Measurements from ENCODE around the gene ABCG1.

Gene ABCG1

GRCh38 chr21:42331660-42332059 lies 112.7 kb downstream of the ABCG1 start:
- DNase-seq = no peak

- DNase-seq = no peak
These were observed 113.8 kb downstream of the ABCG1 start for GRCh38 chr21:42332557-42333317.

- peak; percentile 34 for DNase-seq
These were observed 117.1 kb downstream of the ABCG1 start for GRCh38 chr21:42336054-42336453.

GRCh38 chr21:42337276-42337675 lies 118.3 kb downstream of the ABCG1 start:
- DNase-seq = no peak

- DNase-seq = peak; percentile 84
These were observed 119.1 kb downstream of the ABCG1 start for GRCh38 chr21:42337830-42338728.

GRCh38 chr21:42338729-42339715 lies 120.1 kb downstream of the ABCG1 start:
- DNase-seq = no peak

- DNase-seq = no peak
These were observed 121.5 kb downstream of the ABCG1 start for GRCh38 chr21:42340187-42341050.

- DNase-seq = no peak
These were observed 123.0 kb downstream of the ABCG1 start for GRCh38 chr21:42341776-42342542.

GRCh38 chr21:42343101-42343500 lies 124.2 kb downstream of the ABCG1 start:
- DNase-seq = no peak

GRCh38 chr21:42343556-42343955 lies 124.6 kb downstream of the ABCG1 start:
- no peak for DNase-seq

- no peak for DNase-seq
These were observed 125.1 kb downstream of the ABCG1 start for GRCh38 chr21:42343963-42344510.

GRCh38 chr21:42344631-42345030 lies 125.7 kb downstream of the ABCG1 start:
- no peak for DNase-seq

- DNase-seq = no peak
These were observed 127.5 kb downstream of the ABCG1 start for GRCh38 chr21:42346441-42346840.

Measured in retina (tissue), 1 donor.